Skeletal muscle tissue (tissue), 4 donors: ENCODE results near the gene ISX. TPM values are rescaled to one million over a fixed set of nuclear protein-coding genes. Genes with fewer than 3 reads are reported as not detected.

Experiments
- H3K27ac ChIP-seq: one replicate; pipeline ENCODE4 v1.7.0; 2013; ENCODE audit warnings: mild to moderate bottlenecking, low read depth, low read length, inconsistent platforms
- H3K27me3 ChIP-seq, 3 donors: one replicate each; pipeline ENCODE4 v1.7.0; 2013; ENCODE audit warnings: low read length in 3 of 3; ENCODE audit not compliant: control insufficient read depth in 3 of 3, insufficient read depth in 3 of 3
- H3K36me3 ChIP-seq, 3 donors: one replicate each; pipeline ENCODE4 v1.7.0; 2013; ENCODE audit warnings: low read length in 3 of 3; ENCODE audit not compliant: control insufficient read depth in 3 of 3, insufficient read depth in 3 of 3
- H3K4me1 ChIP-seq, 3 donors: one replicate each; pipeline ENCODE4 v1.7.0; 2013; ENCODE audit warnings: low read length in 3 of 3, mild to moderate bottlenecking in 3 of 3; ENCODE audit not compliant: control insufficient read depth in 3 of 3, insufficient read depth in 3 of 3
- H3K4me3 ChIP-seq, 3 donors: one replicate each; pipeline ENCODE4 v1.7.0; 2013; ENCODE audit warnings: low read length in 3 of 3
- H3K9ac ChIP-seq, 3 donors: one replicate each; pipeline ENCODE4 v1.7.0; 2013; ENCODE audit warnings: low read length in 3 of 3, mild to moderate bottlenecking in 3 of 3, moderate library complexity in 2 of 3, low read depth in 1 of 3
- H3K9me3 ChIP-seq, 3 donors: one replicate each; pipeline ENCODE4 v1.7.0; 2013; ENCODE audit warnings: low read length in 3 of 3; ENCODE audit not compliant: control insufficient read depth in 3 of 3
- total RNA-seq: library from RNA; depleted of rRNA; stranded (reverse); fragments of >200 nt; gene quantifications from one replicate; pipeline ENCODE4 v1.2.3, GENCODE V29; 2014
- donor health status: Osteomylitis.

ISX gene
- total RNA-seq, 1 donor from 2014 or later: not detected

- Histone ChIP-seq H3K9ac (no peak overlapping the region), H3K4me1 (no peaks in the 10 kb centered on the region), H3K27ac (no peak overlapping the region), H3K4me3 (no peak overlapping the region), H3K27me3 (peaks cover 0 to 20% (median 10%) of the 10 kb centered on the region in 3 donors), H3K9me3 (no peaks in the 10 kb centered on the region), H3K36me3 (no peaks in the 10 kb centered on the region)
These were observed 50.3 kb downstream of the ISX start for GRCh38 chr22:35116269-35116668.

GRCh38 chr22:35116817-35117216 is 50.9 kb downstream of the ISX start:
- Histone ChIP-seq H3K4me3 (no peak overlapping the region), H3K27ac (no peak overlapping the region)

DNA sequence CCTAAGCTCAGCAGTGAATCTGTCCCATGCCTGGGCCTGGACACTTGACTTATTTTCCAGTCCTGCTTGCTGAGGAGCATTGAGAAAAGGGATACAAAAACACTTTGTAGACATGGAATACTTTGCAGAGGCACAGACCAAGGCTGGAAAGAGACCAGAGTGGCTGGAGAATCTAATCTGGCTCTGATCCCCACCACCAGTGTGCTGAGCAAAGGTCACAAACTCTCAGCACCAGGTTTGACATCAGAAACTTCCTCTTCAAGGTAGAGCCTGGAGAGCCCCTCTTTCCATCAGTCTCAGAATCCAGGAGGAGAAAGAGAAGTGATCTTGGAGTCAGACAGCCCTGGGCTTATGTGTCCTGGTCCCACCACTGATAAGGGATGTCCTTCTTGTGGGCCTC is 53.5 kb downstream of the ISX start:
- no peak overlapping the region for H3K9ac ChIP-seq
- H3K9me3 ChIP-seq: no peaks in the 10 kb centered on the region
- H3K36me3 ChIP-seq: no peaks in the 10 kb centered on the region
- H3K27ac ChIP-seq: no peak overlapping the region
- peaks cover 0 to 16% (median 10%) of the 10 kb centered on the region in 3 donors for H3K27me3 ChIP-seq
- no peaks in the 10 kb centered on the region for H3K4me1 ChIP-seq
- no peak overlapping the region for H3K4me3 ChIP-seq

More at GRCh38 chr22:35116817-35117216, 50.9 kb downstream of the ISX start:
- peaks cover 0 to 20% (median 10%) of the 10 kb centered on the region in 3 donors for H3K27me3 ChIP-seq
- no peaks in the 10 kb centered on the region for H3K4me1 ChIP-seq
- H3K36me3 ChIP-seq: no peaks in the 10 kb centered on the region
- no peak overlapping the region for H3K9ac ChIP-seq
- no peaks in the 10 kb centered on the region for H3K9me3 ChIP-seq

DNA sequence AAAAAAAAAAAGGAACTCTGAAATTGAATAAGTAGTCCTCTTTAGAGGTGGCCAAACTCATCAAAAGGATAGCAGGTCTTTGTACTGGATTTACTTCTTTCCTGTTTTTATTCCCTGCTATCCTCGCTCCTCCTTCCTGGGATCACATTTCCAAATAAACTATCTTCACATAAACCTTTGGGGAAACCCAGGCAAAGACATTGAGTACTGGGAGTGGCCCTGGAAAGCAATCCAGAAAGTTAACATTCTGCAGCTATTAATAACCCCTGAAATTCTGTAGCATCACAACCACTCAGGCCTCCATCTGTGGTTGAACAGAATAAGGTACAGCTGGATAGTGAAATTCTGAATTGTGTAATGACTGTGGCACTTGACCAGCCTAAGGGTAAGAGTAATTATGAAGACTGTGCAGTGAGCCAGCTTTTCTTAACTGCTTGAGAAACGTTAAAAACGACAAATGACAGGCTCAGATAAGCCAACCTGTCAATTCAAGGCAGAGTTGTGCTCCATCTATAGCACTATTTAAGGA is 58.8 kb downstream of the ISX start:
- Histone ChIP-seq H3K4me1 (no peaks in the 10 kb centered on the region), H3K4me3 (no peak overlapping the region), H3K27ac (no peak overlapping the region), H3K27me3 (peaks cover 7 to 20% (median 13%) of the 10 kb centered on the region in 3 donors), H3K36me3 (no peaks in the 10 kb centered on the region), H3K9ac (no peak overlapping the region), H3K9me3 (no peaks in the 10 kb centered on the region)

DNA sequence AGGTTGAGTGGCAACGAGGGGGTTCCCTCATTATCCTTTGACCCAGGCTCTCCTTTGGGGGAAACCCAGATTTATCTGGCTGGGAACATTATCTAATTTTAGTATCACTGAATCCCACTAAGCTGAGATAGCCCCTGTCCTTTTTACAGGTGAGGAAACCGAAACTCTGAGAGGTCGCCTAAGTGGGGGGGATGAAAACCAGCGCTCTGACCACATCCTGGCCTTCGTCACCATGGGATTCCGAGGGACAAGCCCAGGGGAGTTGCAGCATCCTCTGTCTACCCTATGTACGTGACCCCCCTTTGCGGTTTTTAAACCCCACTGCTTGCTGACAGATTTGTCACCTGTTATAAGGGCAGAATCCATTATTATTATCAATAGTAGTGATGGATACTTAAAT is 61.0 kb downstream of the ISX start:
- H3K27me3 ChIP-seq: peaks cover 13 to 26% (median 16%) of the 10 kb centered on the region in 3 donors
- H3K27ac ChIP-seq: no peak overlapping the region
- no peaks in the 10 kb centered on the region for H3K9me3 ChIP-seq
- H3K36me3 ChIP-seq: no peaks in the 10 kb centered on the region
- H3K4me1 ChIP-seq: no peaks in the 10 kb centered on the region
- no peak overlapping the region for H3K4me3 ChIP-seq
- no peak overlapping the region for H3K9ac ChIP-seq

DNA sequence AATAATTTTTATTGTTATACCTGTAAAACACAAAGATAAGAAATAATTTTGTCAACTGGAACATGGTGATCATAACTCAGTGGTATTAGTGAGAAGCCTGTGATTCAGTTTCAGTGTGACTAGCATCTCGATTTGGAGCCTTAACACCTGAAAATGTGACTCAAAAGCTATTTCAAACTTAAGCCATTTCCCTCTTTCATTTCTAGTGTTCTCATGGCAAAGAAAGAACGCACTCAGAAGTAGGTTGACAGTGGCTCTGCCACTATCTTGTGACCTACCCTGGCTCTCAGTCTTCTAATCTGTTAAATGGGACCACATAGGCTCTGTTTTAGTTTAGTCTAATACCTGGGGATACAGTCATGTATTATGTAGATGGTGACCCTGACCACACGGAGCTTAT is 62.7 kb downstream of the ISX start:
- Histone ChIP-seq H3K27me3 (peaks cover 20 to 35% (median 31%) of the 10 kb centered on the region in 3 donors), H3K4me3 (no peak overlapping the region), H3K36me3 (no peaks in the 10 kb centered on the region), H3K9ac (no peak overlapping the region), H3K27ac (no peak overlapping the region), H3K9me3 (no peaks in the 10 kb centered on the region), H3K4me1 (no peaks in the 10 kb centered on the region)

DNA sequence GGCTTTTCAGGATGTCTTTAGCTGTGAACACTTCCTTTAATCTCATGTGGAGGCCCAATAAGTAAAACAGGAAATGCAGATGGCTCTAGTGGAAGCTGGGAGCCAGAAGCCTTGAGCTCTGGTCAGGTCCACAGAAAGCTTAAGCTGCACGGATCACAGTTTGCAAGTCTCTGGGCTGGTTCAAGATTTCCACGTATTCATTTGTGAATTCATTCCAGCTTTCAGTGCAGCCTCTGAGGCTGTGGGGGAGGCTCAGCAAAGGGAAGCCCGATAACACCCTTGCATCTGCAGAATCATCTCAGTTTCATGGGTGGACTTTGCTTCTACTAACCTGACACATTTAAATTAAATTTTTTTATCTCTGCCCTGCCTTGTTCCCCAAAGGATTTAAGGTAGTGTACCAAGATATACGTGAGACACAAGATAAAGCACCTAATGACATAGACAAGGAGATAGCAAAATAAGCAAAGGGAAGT is 65.6 kb downstream of the ISX start:
- Histone ChIP-seq H3K27me3 (peaks cover 20 to 41% (median 39%) of the 10 kb centered on the region in 3 donors), H3K4me3 (no peak overlapping the region), H3K4me1 (no peaks in the 10 kb centered on the region), H3K36me3 (no peaks in the 10 kb centered on the region), H3K9ac (no peak overlapping the region), H3K9me3 (no peaks in the 10 kb centered on the region), H3K27ac (no peak overlapping the region)

DNA sequence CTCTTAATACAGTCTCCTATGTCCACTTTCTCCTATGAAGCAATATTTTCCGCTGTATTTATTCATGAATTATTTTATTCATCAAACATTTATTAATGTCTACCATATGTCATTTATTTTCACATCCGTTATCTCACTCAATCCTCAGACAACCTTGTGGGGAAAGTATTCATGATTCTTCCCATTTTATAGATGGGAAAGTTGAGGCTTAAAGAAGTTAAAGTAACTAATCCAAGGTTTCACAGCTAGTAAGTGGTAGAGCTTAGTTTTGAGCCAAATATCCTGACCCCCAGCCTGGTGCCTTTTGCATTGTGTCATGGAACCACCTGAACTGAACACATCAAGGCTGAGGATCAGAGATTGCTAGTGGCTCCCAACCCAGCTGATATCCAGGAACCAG is 66.6 kb downstream of the ISX start:
- H3K27me3 ChIP-seq: peaks cover 16 to 39% (median 30%) of the 10 kb centered on the region in 3 donors
- no peak overlapping the region for H3K4me3 ChIP-seq
- no peaks in the 10 kb centered on the region for H3K36me3 ChIP-seq
- no peak overlapping the region for H3K27ac ChIP-seq
- H3K4me1 ChIP-seq: no peaks in the 10 kb centered on the region
- H3K9ac ChIP-seq: no peak overlapping the region
- H3K9me3 ChIP-seq: no peaks in the 10 kb centered on the region

DNA sequence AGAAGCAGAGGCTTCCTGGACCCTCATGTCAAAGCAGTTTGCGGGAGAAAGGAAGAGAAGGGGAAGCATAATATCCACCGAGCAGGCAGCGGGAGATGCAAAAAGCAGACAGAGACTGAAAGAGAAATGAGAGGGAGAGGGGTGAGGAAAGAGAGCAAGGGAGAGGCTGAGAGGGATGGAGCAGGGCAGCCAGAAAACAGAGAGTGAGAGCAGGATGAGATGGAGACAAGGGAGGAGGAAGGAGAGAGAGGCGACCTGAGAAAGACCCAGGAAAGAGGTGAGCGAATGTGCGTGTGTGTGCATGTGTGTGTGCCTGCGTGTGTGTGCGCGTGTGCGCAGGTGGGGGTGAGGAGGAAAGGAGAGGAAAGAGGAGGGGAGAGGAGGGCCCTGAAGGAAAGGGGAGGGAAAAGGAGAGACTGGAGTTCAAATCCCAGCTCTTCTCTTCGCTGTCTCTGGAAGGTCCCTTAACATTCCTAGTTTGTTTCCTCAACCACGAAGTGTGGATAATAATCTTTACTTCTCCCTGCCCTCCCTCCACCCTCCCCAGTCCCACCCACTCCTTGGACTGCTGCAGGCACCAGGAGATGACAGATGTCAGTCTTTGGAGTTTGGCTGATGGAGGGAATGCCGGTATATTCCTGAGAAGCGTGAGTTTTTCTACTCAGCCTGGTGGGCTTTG is 67.9 kb downstream of the ISX start:
- Histone ChIP-seq H3K9me3 (no peaks in the 10 kb centered on the region), H3K4me3 (no peak overlapping the region), H3K9ac (no peak overlapping the region), H3K4me1 (no peaks in the 10 kb centered on the region), H3K27ac (no peak overlapping the region), H3K27me3 (peaks cover 13 to 37% (median 26%) of the 10 kb centered on the region in 3 donors), H3K36me3 (no peaks in the 10 kb centered on the region)

GRCh38 chr22:35134637-35135036 is 68.7 kb downstream of the ISX start:
- Histone ChIP-seq H3K4me1 (no peaks in the 10 kb centered on the region), H3K9ac (no peak overlapping the region), H3K36me3 (no peaks in the 10 kb centered on the region), H3K4me3 (no peak overlapping the region), H3K27me3 (peaks cover 13 to 35% (median 24%) of the 10 kb centered on the region in 3 donors), H3K9me3 (no peaks in the 10 kb centered on the region), H3K27ac (no peak overlapping the region)
